K562 (cell line): ENCODE data around the gene RPRD1B. TPM values are rescaled to one million over a fixed set of nuclear protein-coding genes. Genes with fewer than 3 reads are reported as not detected.
A peak's percentile ranks its signal among the peaks of the same experiment; 100 is the strongest.

ENCODE experiments used
- NFE2L1 ChIP-seq: fragments of 450-650 bp; IDR thresholded peaks from 2 replicates; pipeline ENCODE4 v1.6.1; 2016; ENCODE audit warnings: missing genetic modification characterization, low read depth, mild to moderate bottlenecking, missing compliant biosample characterization, moderate library complexity, borderline replicate concordance
- NRF1 ChIP-seq, 2 experiments: fragments of 450-650 bp; IDR thresholded peaks in 1 of 2; conservative IDR thresholded peaks in 1 of 2; 2 replicates each; pipeline ENCODE4 v1.6.1; 2014; ENCODE audit warnings: mild to moderate bottlenecking in 2 of 2
- REST ChIP-seq, 2 experiments: fragments of 450-650 bp; formaldehyde crosslinking in 1 of 2; IDR thresholded peaks; 2 replicates each; pipeline versions ENCODE4 v1.4.0 to v1.6.1; 2014 to 2020; ENCODE audit warnings: mild to moderate bottlenecking in 2 of 2, borderline replicate concordance in 1 of 2, low read depth in 1 of 2
- SIX5 ChIP-seq, 2 experiments: IDR thresholded peaks; 2 replicates each; pipeline ENCODE4 v1.6.1; 2011; ENCODE audit warnings: low read length in 2 of 2, borderline replicate concordance in 1 of 2, low read depth in 1 of 2, mild to moderate bottlenecking in 1 of 2, moderate library complexity in 1 of 2; ENCODE audit not compliant: insufficient read depth in 1 of 2
- SOX6 ChIP-seq: fragments of 450-650 bp; IDR thresholded peaks from 2 replicates; pipeline ENCODE4 v1.6.1; 2014; ENCODE audit warnings: mild to moderate bottlenecking
- ZNF75A ChIP-seq: fragments of 450-650 bp; formaldehyde crosslinking; IDR thresholded peaks from 2 replicates; pipeline ENCODE4 v1.4.0; 2020; ENCODE audit warnings: mild to moderate bottlenecking
- ZNF785 ChIP-seq: fragments of 250-450 bp; sonication (Bioruptor Pico); IDR thresholded peaks from 2 replicates; pipeline ENCODE4 v1.4.0; 2020; ENCODE audit warnings: mild to moderate bottlenecking
- polyA plus RNA-seq, 8 experiments: library from polyadenylated mRNA; depleted of rRNA in 4 of 8; stranded (reverse) in 5 of 8; unstranded in 3 of 8; fragments of >200 nt; fragmentation: Nextera tagmentation in 2 of 8; fragmentation: Illumina TruSeq in 1 of 8; extraction: Ambion mirVana in 2 of 8; extraction: Trizol in 1 of 8; gene quantifications; 2 replicates each; pipeline versions ENCODE4 v1.2.1 to v1.2.3, GENCODE V29; 2011 to 2014; ENCODE audit warnings: inconsistent platforms in 1 of 8, missing spikeins in 1 of 8
- total RNA-seq, 7 experiments: library from RNA; depleted of rRNA in 6 of 7; stranded (reverse); fragments of >200 nt in 6 of 7; fragmentation: Illumina TruSeq in 2 of 7; extraction: Trizol in 2 of 7; gene quantifications; 2 replicates each; pipeline versions ENCODE4 v1.2.1 to v1.2.3, GENCODE V29; 2011 to 2021; ENCODE audit warnings: low replicate concordance in 1 of 7
- TF ChIP-seq, protein P1 (sequence below): fragments of 450-650 bp; formaldehyde crosslinking; IDR thresholded peaks from 2 replicates; pipeline ENCODE4 v1.4.0; 2020; ENCODE audit warnings: mild to moderate bottlenecking, moderate library complexity
- TF ChIP-seq, protein P2 (sequence below): IDR thresholded peaks from 2 replicates; pipeline ENCODE4 v1.6.1; 2011; ENCODE audit warnings: borderline replicate concordance, low read depth, mild to moderate bottlenecking, moderate library complexity, low read length; ENCODE audit not compliant: insufficient read depth, poor library complexity, severe bottlenecking
- TF ChIP-seq, protein P3 (sequence below): sonication (generic); formaldehyde crosslinking; IDR thresholded peaks from 2 replicates; pipeline ENCODE4 v1.4.0; 2020; ENCODE audit warnings: mild to moderate bottlenecking, missing genetic modification reagents

The RPRD1B gene
- total and polyA plus RNA-seq, 9 of the 15 experiments (the other 6 are each of a cell fraction or from before 2014, with no cell fraction given), result 5.5 to 43.0 (median 24.4) TPM

DNA sequence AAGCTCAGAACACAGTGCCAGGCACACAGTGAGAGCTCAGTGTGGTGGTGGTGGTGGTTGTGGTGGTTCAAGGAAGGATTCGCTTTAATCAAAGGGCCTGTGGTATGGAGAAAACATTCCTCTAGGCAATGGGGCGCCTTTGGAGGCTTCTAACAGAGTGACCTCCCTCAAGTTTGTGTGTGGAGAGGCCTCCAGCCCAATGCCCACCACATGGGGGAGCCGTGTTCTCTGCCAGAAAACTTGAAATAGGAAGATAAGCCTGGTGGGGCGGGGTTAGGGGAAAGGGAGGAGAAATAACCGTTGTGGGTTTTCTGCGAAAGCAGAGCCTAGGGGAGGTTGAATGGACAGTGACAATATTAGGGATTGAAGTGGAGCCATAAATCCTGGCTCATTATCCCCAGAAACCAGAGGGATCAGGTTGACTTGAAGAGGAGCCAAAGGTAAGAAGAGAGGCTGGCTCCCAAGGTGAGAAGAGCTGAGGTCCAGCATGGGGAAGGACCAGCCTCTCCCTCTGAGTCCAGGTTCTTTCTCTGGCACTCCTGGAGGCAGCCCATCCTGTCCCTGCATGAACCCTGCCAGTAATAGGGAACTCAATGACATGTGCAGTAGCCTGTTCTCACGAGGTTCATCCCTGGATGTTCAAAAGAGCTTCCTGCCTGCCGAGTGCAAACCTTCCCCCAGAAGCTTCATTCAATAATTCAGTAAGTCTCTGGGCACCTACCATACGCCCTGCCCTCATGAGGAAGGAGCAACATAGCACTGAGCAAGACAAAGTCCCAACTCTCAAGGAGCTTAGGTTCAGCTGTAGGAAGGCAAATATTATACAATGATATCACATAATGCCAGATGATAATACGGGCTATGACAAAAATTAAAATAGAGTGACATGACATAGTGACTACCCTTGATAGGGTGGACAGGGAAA lies 80.1 kb downstream of the RPRD1B start (continued):
- TF ChIP-seq, protein P1, sequence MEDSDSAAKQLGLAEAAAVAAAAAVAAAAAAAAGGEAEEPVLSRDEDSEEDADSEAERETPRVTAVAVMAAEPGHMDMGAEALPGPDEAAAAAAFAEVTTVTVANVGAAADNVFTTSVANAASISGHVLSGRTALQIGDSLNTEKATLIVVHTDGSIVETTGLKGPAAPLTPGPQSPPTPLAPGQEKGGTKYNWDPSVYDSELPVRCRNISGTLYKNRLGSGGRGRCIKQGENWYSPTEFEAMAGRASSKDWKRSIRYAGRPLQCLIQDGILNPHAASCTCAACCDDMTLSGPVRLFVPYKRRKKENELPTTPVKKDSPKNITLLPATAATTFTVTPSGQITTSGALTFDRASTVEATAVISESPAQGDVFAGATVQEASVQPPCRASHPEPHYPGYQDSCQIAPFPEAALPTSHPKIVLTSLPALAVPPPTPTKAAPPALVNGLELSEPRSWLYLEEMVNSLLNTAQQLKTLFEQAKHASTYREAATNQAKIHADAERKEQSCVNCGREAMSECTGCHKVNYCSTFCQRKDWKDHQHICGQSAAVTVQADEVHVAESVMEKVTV, result peak; percentile 70
- TF ChIP-seq ZNF785 (CRISPR knock-in tag) (no peak), SOX6 (peak; percentile 55; the same call in 1 of the 2 replicates), NFE2L1 (tag) (no peak), NRF1 (conservative IDR thresholded peaks at IDR 0.05 in 1 of 2, IDR thresholded peaks at IDR 0.05 in 1 of 2) (0 out of 4 replicates have a peak, but pooled peaks of 1 of the 2 experiments have one; percentile 3), SIX5 (IDR thresholded peaks at IDR 0.05; ENCODE audit: borderline replicate concordance in 1 of 2, insufficient read depth in 1 of 2, low read depth in 1 of 2, low read length in 2 of 2) (no peak), REST (IDR thresholded peaks at IDR 0.05; ENCODE audit: borderline replicate concordance) (peak; percentile 89), REST (CRISPR knock-in tag; IDR thresholded peaks at IDR 0.05; ENCODE audit: low read depth) (no peak), ZNF75A (CRISPR knock-in tag) (no peak)
- TF ChIP-seq, protein P2, sequence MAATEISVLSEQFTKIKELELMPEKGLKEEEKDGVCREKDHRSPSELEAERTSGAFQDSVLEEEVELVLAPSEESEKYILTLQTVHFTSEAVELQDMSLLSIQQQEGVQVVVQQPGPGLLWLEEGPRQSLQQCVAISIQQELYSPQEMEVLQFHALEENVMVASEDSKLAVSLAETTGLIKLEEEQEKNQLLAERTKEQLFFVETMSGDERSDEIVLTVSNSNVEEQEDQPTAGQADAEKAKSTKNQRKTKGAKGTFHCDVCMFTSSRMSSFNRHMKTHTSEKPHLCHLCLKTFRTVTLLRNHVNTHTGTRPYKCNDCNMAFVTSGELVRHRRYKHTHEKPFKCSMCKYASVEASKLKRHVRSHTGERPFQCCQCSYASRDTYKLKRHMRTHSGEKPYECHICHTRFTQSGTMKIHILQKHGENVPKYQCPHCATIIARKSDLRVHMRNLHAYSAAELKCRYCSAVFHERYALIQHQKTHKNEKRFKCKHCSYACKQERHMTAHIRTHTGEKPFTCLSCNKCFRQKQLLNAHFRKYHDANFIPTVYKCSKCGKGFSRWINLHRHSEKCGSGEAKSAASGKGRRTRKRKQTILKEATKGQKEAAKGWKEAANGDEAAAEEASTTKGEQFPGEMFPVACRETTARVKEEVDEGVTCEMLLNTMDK, result peak; percentile 89
- TF ChIP-seq, protein P3, sequence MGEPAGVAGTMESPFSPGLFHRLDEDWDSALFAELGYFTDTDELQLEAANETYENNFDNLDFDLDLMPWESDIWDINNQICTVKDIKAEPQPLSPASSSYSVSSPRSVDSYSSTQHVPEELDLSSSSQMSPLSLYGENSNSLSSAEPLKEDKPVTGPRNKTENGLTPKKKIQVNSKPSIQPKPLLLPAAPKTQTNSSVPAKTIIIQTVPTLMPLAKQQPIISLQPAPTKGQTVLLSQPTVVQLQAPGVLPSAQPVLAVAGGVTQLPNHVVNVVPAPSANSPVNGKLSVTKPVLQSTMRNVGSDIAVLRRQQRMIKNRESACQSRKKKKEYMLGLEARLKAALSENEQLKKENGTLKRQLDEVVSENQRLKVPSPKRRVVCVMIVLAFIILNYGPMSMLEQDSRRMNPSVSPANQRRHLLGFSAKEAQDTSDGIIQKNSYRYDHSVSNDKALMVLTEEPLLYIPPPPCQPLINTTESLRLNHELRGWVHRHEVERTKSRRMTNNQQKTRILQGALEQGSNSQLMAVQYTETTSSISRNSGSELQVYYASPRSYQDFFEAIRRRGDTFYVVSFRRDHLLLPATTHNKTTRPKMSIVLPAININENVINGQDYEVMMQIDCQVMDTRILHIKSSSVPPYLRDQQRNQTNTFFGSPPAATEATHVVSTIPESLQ, result no peak
